Activated CD4-positive, alpha-beta T cell treated with anti-CD3 and anti-CD28 coated beads, Interleukin-2, amount 10 ng/mL, durations not matched to agents 24 days and 14 days (primary cell): Measurements from ENCODE around the gene MGLL. TPM values are rescaled to one million over a fixed set of nuclear protein-coding genes. Genes with fewer than 3 reads are reported as not detected.
"Not testable (repeated sequence)": the region's sequence is repeated elsewhere in the genome, so short reads cannot be mapped to it uniquely, and the experiment has no call there.

Source experiments
- DNase-seq: peaks from one replicate; pipeline ENCODE4 v3.0.0; 2022
- H3K27ac Mint-ChIP-seq: one replicate; pipeline ENCODE4 v1.8.0; 2022; ENCODE audit warnings: mild to moderate bottlenecking, mixed read lengths
- H3K27me3 Mint-ChIP-seq: one replicate; pipeline ENCODE4 v1.8.0; 2022; ENCODE audit warnings: mixed read lengths
- H3K36me3 Mint-ChIP-seq: one replicate; pipeline ENCODE4 v1.8.0; 2022; ENCODE audit warnings: low read depth, mild to moderate bottlenecking, mixed read lengths
- H3K4me1 Mint-ChIP-seq: one replicate; pipeline ENCODE4 v1.8.0; 2021; ENCODE audit warnings: mixed read lengths
- H3K4me3 Mint-ChIP-seq: one replicate; pipeline ENCODE4 v1.8.0; 2022; ENCODE audit warnings: mild to moderate bottlenecking, moderate library complexity, mixed read lengths
- H3K9me3 Mint-ChIP-seq: one replicate; pipeline ENCODE4 v1.8.0; 2021; ENCODE audit warnings: mixed read lengths
- intact Hi-C: fragments of 100-400 bp; cut with micrococcal nuclease; formaldehyde crosslinking; loops from one replicate; pipeline ENCODE4 v1.15.1; 2023
- total RNA-seq: library from RNA; stranded (reverse); gene quantifications from 2 replicates; pipeline ENCODE4 v1.2.3, GENCODE V29; 2022

Gene MGLL
- total RNA-seq, 1 donor from 2014 or later, result 2.3 TPM

GRCh38 chr3:127666676-127667075 is 155.6 kb downstream of the MGLL start:
- H3K27me3 Mint-ChIP-seq, result peaks cover 8% of the 10 kb centered on the region
- H3K4me1 Mint-ChIP-seq, result peaks cover 5% of the 10 kb centered on the region
- peaks cover 1% of the 10 kb centered on the region for H3K36me3 Mint-ChIP-seq
- no peak for DNase-seq
- H3K9me3 Mint-ChIP-seq, result no peaks in the 10 kb centered on the region
- intact Hi-C loops, result no loop called here
- H3K27ac Mint-ChIP-seq, result no peak overlapping the region
- H3K4me3 Mint-ChIP-seq, result no peak overlapping the region

DNA sequence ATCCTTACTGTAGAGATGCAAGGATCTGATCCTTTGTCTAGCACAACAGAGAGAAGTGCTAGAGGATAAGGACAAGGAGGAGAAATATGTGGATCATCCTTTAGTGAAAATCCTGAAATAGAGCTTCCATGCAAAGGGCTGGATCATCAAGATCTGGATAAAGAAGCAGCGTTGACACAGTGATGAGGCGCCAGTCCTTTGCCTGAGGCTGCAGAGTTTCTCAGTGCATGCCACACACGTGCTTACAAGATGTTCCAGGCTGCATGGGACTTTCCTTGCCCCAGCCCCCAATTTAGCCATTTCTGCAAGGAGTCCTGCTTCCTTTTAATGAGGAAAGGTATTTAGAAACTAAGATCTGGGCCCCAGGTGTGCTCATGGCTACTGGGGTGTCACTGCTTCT is 156.7 kb downstream of the MGLL start:
- H3K4me1 Mint-ChIP-seq, result no peaks in the 10 kb centered on the region
- no peak overlapping the region for H3K27ac Mint-ChIP-seq
- intact Hi-C loops, result no loop called here
- no peak overlapping the region for H3K4me3 Mint-ChIP-seq
- no peak for DNase-seq
- no peaks in the 10 kb centered on the region for H3K36me3 Mint-ChIP-seq
- H3K27me3 Mint-ChIP-seq, result peaks cover 8% of the 10 kb centered on the region
- no peaks in the 10 kb centered on the region for H3K9me3 Mint-ChIP-seq

- Mint-ChIP-seq H3K4me1 (no peaks in the 10 kb centered on the region), H3K9me3 (no peaks in the 10 kb centered on the region), H3K36me3 (no peaks in the 10 kb centered on the region), H3K27ac (no peak overlapping the region), H3K27me3 (peaks cover 8% of the 10 kb centered on the region), H3K4me3 (no peak overlapping the region)
- DNase-seq, result no peak
- intact Hi-C loops, result no loop called here
Observed at GRCh38 chr3:127665165-127665564, 157.2 kb downstream of the MGLL start.

DNA sequence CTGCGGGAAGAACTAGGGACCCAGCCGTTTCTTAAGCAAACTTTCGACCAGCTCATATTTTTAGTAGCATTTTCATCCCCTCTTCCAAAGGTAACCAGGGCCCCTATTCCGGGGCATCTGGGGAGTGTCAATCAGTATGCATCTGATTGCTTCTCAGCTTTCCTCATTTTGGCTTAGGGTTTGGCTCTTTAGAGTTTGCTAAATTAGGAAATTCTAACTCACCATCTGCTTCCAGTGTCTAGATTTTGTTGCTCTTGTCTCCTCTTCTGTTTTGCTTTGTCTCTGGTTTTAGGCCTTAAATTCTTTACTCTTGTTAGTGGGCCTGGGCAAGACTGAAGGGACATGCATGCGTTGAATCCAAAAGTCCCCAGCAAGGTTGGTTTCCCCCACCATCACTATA is 159.2 kb downstream of the MGLL start:
- DNase-seq, result no peak
- no peaks in the 10 kb centered on the region for H3K9me3 Mint-ChIP-seq
- H3K27me3 Mint-ChIP-seq, result peaks cover 14% of the 10 kb centered on the region
- H3K4me3 Mint-ChIP-seq, result no peak overlapping the region
- H3K36me3 Mint-ChIP-seq, result no peaks in the 10 kb centered on the region
- H3K4me1 Mint-ChIP-seq, result no peaks in the 10 kb centered on the region
- no peak overlapping the region for H3K27ac Mint-ChIP-seq
- intact Hi-C loops, result no loop called here

GRCh38 chr3:127662001-127662469 is 160.3 kb downstream of the MGLL start:
- Mint-ChIP-seq H3K4me1 (no peaks in the 10 kb centered on the region), H3K27ac (no peak overlapping the region), H3K9me3 (no peaks in the 10 kb centered on the region), H3K4me3 (no peak overlapping the region), H3K27me3 (peaks cover 20% of the 10 kb centered on the region), H3K36me3 (no peaks in the 10 kb centered on the region)
- intact Hi-C loops, result no loop called here
- no peak for DNase-seq

DNA sequence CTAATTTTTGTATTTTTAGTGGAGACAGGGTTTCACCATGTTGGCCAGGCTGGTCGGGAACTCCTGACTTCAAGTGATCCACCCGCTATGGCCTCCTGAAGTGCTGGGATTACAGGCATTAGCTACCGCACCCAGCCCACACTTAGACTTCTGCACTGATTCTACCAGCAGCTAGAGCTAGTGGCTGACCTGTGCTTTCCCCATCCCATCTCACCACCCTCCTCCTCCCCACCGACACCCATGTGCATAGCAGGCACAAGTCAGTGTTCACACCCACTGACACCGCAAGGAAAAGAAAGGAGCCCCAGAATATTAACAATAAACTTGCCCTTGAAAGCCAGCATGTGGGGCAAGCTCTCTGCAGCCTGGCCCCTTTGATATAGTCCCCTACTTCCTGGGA is 160.7 kb downstream of the MGLL start:
- no peak for DNase-seq
- no peak overlapping the region for H3K4me3 Mint-ChIP-seq
- no peaks in the 10 kb centered on the region for H3K36me3 Mint-ChIP-seq
- no peaks in the 10 kb centered on the region for H3K4me1 Mint-ChIP-seq
- peaks cover 20% of the 10 kb centered on the region for H3K27me3 Mint-ChIP-seq
- H3K27ac Mint-ChIP-seq, result no peak overlapping the region
- H3K9me3 Mint-ChIP-seq, result no peaks in the 10 kb centered on the region
- intact Hi-C loops, result no loop called here

- H3K4me1 Mint-ChIP-seq, result no peaks in the 10 kb centered on the region
- H3K9me3 Mint-ChIP-seq, result no peaks in the 10 kb centered on the region
- no peak overlapping the region for H3K27ac Mint-ChIP-seq
- H3K36me3 Mint-ChIP-seq, result no peaks in the 10 kb centered on the region
- peaks cover 21% of the 10 kb centered on the region for H3K27me3 Mint-ChIP-seq
- DNase-seq, result no peak
- no peak overlapping the region for H3K4me3 Mint-ChIP-seq
- intact Hi-C loops, result no loop called here
Observed at GRCh38 chr3:127660621-127661251, 161.6 kb downstream of the MGLL start.

DNA sequence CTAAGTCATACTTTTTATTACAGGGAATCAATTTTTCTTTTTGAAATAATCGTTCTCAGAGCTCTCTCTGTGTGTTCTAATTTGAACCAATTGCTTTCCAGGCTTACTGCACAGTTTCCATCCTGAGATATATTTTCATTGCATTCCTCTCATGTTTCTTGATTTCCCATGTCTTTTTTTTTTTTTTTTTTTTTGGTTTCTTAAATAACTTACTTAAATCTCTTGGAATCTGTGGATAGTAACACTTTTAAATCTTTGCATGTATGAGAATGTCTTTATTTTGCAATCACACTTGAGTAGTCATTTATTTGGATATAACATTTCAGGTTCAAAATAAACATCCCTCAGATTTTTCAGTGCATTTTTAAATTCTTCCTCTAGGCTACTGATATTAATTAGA is 164.1 kb downstream of the MGLL start:
- Mint-ChIP-seq H3K4me3 (no peak overlapping the region), H3K27me3 (peaks cover 17% of the 10 kb centered on the region)
- DNase-seq, result no peak

GRCh38 chr3:127656906-127657305 is 165.4 kb downstream of the MGLL start:
- DNase-seq, result no peak
- Mint-ChIP-seq H3K27ac (no peak overlapping the region), H3K36me3 (no peaks in the 10 kb centered on the region), H3K4me3 (no peak overlapping the region), H3K4me1 (no peaks in the 10 kb centered on the region), H3K9me3 (no peaks in the 10 kb centered on the region), H3K27me3 (peaks cover 17% of the 10 kb centered on the region)
- intact Hi-C loops, result no loop called here

More for the DNA sequence above, 164.1 kb downstream of the MGLL start:
- H3K9me3 Mint-ChIP-seq, result no peaks in the 10 kb centered on the region
- no peak overlapping the region for H3K27ac Mint-ChIP-seq
- intact Hi-C loops, result no loop called here
- H3K36me3 Mint-ChIP-seq, result no peaks in the 10 kb centered on the region
- H3K4me1 Mint-ChIP-seq, result no peaks in the 10 kb centered on the region

- intact Hi-C loops, result no loop called here
- Mint-ChIP-seq H3K27ac (no peak overlapping the region), H3K4me3 (no peak overlapping the region)
Observed at GRCh38 chr3:127655641-127656040, 166.7 kb downstream of the MGLL start.

DNA sequence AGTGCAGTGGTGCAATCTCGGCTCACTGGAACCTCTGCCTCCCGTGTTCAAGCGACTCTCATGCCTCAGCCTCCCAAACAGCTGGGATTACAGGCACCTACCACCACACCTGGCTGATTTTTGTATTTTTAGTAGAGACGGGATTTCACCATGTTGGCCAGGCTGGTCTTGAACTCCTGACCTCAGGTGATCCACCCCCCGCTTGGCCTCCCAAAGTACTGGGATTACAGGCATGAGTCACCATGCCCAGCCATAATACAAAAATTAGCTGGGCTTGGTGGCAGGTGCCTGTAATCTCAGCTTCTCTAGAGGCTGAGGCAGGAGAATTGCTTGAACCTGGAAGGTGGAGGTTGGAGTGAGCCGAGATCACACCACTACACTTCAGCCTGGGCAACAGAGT is 167.3 kb downstream of the MGLL start:
- intact Hi-C loops, H3K4me3 Mint-ChIP-seq, H3K27ac Mint-ChIP-seq, H3K36me3 Mint-ChIP-seq, H3K4me1 Mint-ChIP-seq, DNase-seq, H3K9me3 Mint-ChIP-seq: not testable (repeated sequence)
- H3K27me3 Mint-ChIP-seq, result peaks cover 17% of the 10 kb centered on the region

More at GRCh38 chr3:127655641-127656040, 166.7 kb downstream of the MGLL start:
- no peaks in the 10 kb centered on the region for H3K4me1 Mint-ChIP-seq
- DNase-seq, result no peak
- peaks cover 17% of the 10 kb centered on the region for H3K27me3 Mint-ChIP-seq
- no peaks in the 10 kb centered on the region for H3K9me3 Mint-ChIP-seq
- H3K36me3 Mint-ChIP-seq, result no peaks in the 10 kb centered on the region

GRCh38 chr3:127654374-127654773 is 167.9 kb downstream of the MGLL start:
- Mint-ChIP-seq H3K4me1 (no peaks in the 10 kb centered on the region), H3K36me3 (no peaks in the 10 kb centered on the region), H3K27me3 (peaks cover 17% of the 10 kb centered on the region), H3K9me3 (no peaks in the 10 kb centered on the region), H3K27ac (no peak overlapping the region), H3K4me3 (no peak overlapping the region)
- intact Hi-C loops, result no loop called here
- DNase-seq, result no peak

- Mint-ChIP-seq H3K36me3 (no peaks in the 10 kb centered on the region), H3K4me1 (no peaks in the 10 kb centered on the region), H3K27me3 (peaks cover 6% of the 10 kb centered on the region), H3K4me3 (no peak overlapping the region), H3K27ac (no peak overlapping the region), H3K9me3 (no peaks in the 10 kb centered on the region)
- peak; percentile 76 for DNase-seq
- intact Hi-C loops, result loop anchor here (1.0 to 2.0 kb wide), 2 partner anchors 180 to 319 kb away; no protein-coding TSS in a partner anchor
Observed at GRCh38 chr3:127652246-127652995, 169.9 kb downstream of the MGLL start.

GRCh38 chr3:127651516-127652172 is 170.7 kb downstream of the MGLL start:
- no peaks in the 10 kb centered on the region for H3K9me3 Mint-ChIP-seq
- H3K27me3 Mint-ChIP-seq, result peaks cover 5% of the 10 kb centered on the region
- H3K4me1 Mint-ChIP-seq, result no peaks in the 10 kb centered on the region
- intact Hi-C loops, result loop anchor here (1.0 to 2.0 kb wide), 2 partner anchors 181 to 320 kb away; no protein-coding TSS in a partner anchor
- H3K4me3 Mint-ChIP-seq, result no peak overlapping the region
- no peaks in the 10 kb centered on the region for H3K36me3 Mint-ChIP-seq
- DNase-seq, result no peak
- H3K27ac Mint-ChIP-seq, result no peak overlapping the region
